ENCODE measurements around the gene ANKRD44.
A peak's percentile ranks its signal among the peaks of the same experiment; 100 is the strongest.

ANKRD44 gene

DNA sequence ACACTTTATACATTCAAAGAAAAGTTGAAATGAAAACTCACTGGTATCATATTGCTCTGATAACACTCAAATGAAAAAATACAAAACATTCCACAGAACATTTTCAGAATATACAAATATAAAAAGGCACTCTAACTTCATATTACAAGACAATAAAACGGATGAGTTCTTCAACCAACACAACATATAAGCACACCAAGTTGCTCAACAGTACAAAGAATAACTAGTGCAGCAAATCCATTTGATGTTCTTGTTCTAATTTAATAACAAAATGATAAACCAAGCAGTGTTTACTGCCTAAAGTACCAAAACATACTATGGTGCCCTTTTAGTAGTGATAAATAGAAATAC, 323.3 kb downstream of the ANKRD44 start:
- H3K4me3 ChIP-seq (ENCODE audit: low read depth, low read length) = no peak overlapping the region
- no peak for DNase-seq (ENCODE audit: low read depth)
- TF ChIP-seq, protein P1, sequence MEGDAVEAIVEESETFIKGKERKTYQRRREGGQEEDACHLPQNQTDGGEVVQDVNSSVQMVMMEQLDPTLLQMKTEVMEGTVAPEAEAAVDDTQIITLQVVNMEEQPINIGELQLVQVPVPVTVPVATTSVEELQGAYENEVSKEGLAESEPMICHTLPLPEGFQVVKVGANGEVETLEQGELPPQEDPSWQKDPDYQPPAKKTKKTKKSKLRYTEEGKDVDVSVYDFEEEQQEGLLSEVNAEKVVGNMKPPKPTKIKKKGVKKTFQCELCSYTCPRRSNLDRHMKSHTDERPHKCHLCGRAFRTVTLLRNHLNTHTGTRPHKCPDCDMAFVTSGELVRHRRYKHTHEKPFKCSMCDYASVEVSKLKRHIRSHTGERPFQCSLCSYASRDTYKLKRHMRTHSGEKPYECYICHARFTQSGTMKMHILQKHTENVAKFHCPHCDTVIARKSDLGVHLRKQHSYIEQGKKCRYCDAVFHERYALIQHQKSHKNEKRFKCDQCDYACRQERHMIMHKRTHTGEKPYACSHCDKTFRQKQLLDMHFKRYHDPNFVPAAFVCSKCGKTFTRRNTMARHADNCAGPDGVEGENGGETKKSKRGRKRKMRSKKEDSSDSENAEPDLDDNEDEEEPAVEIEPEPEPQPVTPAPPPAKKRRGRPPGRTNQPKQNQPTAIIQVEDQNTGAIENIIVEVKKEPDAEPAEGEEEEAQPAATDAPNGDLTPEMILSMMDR (IDR thresholded peaks at IDR 0.05; ENCODE audit: control insufficient read depth, extremely low read depth, insufficient read depth) = no peak

DNA sequence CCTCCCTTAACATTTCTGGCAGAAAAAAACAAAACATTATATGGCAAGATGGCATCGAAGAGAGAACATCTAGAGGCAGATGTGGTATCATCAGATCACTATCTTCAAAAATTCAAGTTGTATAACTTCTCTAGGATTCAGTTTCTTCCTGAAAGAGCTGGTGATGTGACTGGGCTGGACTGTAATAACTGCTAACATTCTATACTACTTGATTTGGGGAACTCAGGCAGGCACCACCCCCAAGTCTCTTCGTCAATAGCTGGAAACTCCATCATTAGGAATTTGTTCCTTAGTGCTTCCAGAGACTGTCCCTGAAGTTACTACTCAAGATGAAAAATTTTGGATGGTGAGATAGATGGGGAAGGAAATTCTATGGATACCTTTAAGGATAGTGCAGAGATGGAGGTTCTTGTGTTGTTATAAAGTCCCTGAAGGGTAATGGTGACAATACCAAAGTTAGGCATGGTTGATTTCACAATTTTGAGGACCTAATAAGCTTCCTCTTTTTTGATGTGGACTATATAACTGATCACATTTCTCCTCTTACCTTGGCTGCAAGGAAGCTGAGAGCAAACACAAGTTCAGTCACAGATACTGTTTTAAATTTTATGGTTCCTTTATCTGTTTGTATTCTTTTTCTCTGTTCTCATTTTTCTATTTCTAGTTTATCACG, 324.9 kb downstream of the ANKRD44 start:
- TF ChIP-seq, protein P1 (IDR thresholded peaks at IDR 0.05; ENCODE audit: control insufficient read depth, extremely low read depth, insufficient read depth) = no peak
- no peak for DNase-seq (ENCODE audit: low read depth)

DNA sequence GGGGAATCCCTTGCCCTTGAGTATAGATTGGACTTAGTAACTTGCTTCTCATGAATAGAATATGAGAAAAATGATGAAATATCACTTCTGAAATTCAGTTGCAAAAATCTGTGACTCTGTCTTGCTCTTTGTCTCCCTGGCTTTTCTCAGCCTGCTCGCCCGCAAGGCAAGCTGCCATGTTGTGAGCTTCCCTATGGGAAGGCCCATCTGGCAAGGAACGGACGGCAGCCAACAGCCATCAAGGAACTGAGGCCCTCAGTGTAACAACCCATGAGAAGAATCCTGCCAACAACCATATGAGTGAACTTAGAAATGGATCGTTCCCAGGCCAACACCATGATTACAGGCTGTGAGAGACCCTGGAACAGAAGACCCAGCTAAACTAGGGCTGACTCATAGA, 325.7 kb downstream of the ANKRD44 start:
- TF ChIP-seq, protein P1 (IDR thresholded peaks at IDR 0.05; ENCODE audit: control insufficient read depth, extremely low read depth, insufficient read depth) = no peak
- no peak for DNase-seq (ENCODE audit: low read depth)
- H3K4me3 ChIP-seq (ENCODE audit: low read depth, low read length) = no peak overlapping the region

More for the DNA sequence above, 324.9 kb downstream of the ANKRD44 start:
- no peak overlapping the region for H3K4me3 ChIP-seq (ENCODE audit: low read depth, low read length)

DNA sequence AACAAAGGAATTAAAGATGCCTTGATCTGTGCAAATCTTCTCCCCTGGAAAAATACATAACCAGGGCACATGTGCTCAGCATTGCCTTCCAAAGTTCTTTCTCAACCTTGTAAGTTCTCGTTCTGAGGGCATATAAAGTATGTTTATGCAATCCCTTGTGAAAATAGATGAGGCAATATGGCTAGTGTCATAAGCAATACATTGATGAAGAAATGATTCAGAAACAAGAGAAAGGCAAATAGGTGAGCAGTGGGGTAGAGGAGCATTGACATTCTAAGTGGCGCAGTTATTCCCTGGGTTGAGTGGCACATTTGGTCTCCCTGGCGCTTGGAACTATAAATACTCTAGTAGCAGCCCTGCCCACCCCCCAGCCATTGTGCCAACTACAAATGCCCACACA, 326.6 kb downstream of the ANKRD44 start:
- DNase-seq (ENCODE audit: low read depth) = no peak
- H3K4me3 ChIP-seq (ENCODE audit: low read depth, low read length) = no peak overlapping the region
- TF ChIP-seq, protein P1 (IDR thresholded peaks at IDR 0.05; ENCODE audit: control insufficient read depth, extremely low read depth, insufficient read depth) = no peak

DNA sequence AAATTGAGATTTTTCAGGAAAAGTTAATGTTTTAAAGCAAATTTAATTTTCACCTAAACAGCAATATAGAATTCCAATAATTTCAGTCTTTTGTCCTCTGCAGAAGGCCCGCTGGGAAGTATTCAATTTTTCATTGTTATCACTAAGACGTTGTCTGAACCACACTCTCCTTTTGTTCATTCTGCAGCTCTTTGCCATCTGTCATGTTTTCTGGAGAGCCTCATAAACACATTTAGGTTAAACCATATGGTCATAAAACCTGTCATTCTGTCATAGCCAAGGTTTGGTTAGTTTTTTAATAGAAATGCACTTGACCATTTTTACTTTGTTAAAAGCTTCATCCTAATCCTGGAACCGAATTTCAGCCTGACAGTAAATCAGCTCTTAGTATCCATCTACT, 330.1 kb downstream of the ANKRD44 start:
- DNase-seq (ENCODE audit: low read depth) = no peak
- no peak overlapping the region for H3K4me3 ChIP-seq (ENCODE audit: low read depth, low read length)
- TF ChIP-seq, protein P1 (IDR thresholded peaks at IDR 0.05; ENCODE audit: control insufficient read depth, extremely low read depth, insufficient read depth) = no peak

DNA sequence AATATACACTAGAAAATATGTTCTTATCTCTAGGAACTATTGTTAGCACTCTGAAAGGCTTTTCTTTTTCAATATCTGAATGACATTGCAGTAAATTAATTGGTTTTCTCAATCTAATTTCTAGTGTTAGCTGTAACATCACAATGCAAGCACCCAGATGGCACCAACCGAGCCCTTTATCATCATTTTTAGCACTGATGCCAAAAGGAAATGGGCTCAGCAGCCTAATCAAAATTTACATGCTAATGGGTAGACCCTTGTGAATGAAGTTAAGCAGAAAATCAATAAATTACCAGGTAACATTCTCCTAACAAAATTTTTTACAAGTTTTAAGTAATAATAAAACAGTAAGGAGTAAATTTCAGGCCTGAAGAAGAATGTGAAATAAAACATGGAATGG, 330.6 kb downstream of the ANKRD44 start:
- TF ChIP-seq, protein P1 (IDR thresholded peaks at IDR 0.05; ENCODE audit: control insufficient read depth, extremely low read depth, insufficient read depth) = no peak
- no peak overlapping the region for H3K4me3 ChIP-seq (ENCODE audit: low read depth, low read length)
- no peak for DNase-seq (ENCODE audit: low read depth)

DNA sequence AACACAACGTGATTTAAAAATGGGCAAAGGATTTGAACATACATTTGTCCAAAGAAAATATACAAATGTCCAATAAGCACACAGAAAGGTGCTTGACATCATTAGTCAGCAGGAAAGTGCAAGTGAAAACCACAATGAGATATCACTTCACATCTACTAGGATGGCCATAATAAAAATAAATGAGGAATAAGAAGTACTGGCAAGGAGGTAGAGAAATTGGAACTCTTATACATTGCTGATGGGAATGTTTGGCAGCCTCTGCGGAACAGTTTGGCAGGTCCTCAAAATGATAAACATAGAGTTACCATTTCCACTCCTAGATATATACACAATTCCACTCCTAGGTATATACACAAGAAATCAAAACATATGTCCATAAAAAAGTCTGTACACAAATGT, 333.1 kb downstream of the ANKRD44 start:
- TF ChIP-seq, protein P1 (IDR thresholded peaks at IDR 0.05; ENCODE audit: control insufficient read depth, extremely low read depth, insufficient read depth) = no peak

More for the DNA sequence above, 333.1 kb downstream of the ANKRD44 start:
- no peak overlapping the region for H3K4me3 ChIP-seq (ENCODE audit: low read depth, low read length)
- DNase-seq (ENCODE audit: low read depth) = peak; percentile 84
